Loucy (cell line): ENCODE results near the gene HOXC13.
A peak's percentile ranks its signal among the peaks of the same experiment; 100 is the strongest.

Source experiments
- H2AFZ ChIP-seq: fragments of 200-600 bp; sonication (generic); 2 replicates; pipeline ENCODE4 v1.6.0; 2016; ENCODE audit warnings: antibody characterized with exemption, mild to moderate bottlenecking, low read length, moderate library complexity
- H3F3A ChIP-seq: fragments of 200-600 bp; 2 replicates; pipeline ENCODE4 v1.6.0; 2016; ENCODE audit warnings: antibody characterized with exemption, low read depth, mild to moderate bottlenecking
- H3K27me3 ChIP-seq: fragments of 200-600 bp; sonication (generic); 2 replicates; pipeline ENCODE4 v1.6.1; 2014; ENCODE audit warnings: low read length, mild to moderate bottlenecking; ENCODE audit not compliant: insufficient read depth, poor library complexity, severe bottlenecking
- H3K36me3 ChIP-seq: fragments of 200-600 bp; sonication (generic); 2 replicates; pipeline ENCODE4 v1.6.1; 2016; ENCODE audit warnings: low read length; ENCODE audit not compliant: insufficient read depth
- H3K4me1 ChIP-seq: fragments of 200-600 bp; sonication (generic); 2 replicates; pipeline ENCODE4 v1.5.1; 2014; ENCODE audit warnings: low read length, mild to moderate bottlenecking; ENCODE audit not compliant: insufficient read depth, poor library complexity, severe bottlenecking
- H3K4me2 ChIP-seq: fragments of 200-600 bp; sonication (generic); 2 replicates; pipeline ENCODE4 v1.6.0; 2014; ENCODE audit warnings: antibody characterized with exemption, low read length, low read depth, mild to moderate bottlenecking; ENCODE audit not compliant: poor library complexity, severe bottlenecking
- H3K4me3 ChIP-seq: fragments of 200-600 bp; sonication (generic); 2 replicates; pipeline ENCODE4 v1.5.1; 2014; ENCODE audit warnings: low read length, mild to moderate bottlenecking, mixed read lengths; ENCODE audit not compliant: poor library complexity, severe bottlenecking
- H3K79me2 ChIP-seq: fragments of 200-600 bp; sonication (generic); 2 replicates; pipeline ENCODE4 v1.6.1; 2014; ENCODE audit warnings: low read length; ENCODE audit not compliant: insufficient read depth
- H3K9ac ChIP-seq: fragments of 200-600 bp; sonication (generic); 2 replicates; pipeline ENCODE4 v1.6.0; 2014; ENCODE audit warnings: mild to moderate bottlenecking, low read depth, low read length, moderate library complexity; ENCODE audit not compliant: poor library complexity, severe bottlenecking
- H3K9me2 ChIP-seq: fragments of 200-600 bp; sonication (generic); replicated peaks from 2 replicates; pipeline ENCODE4 v1.6.1; 2016; ENCODE audit warnings: low read depth, low read length, mixed read lengths
- H3K9me3 ChIP-seq: fragments of 200-600 bp; sonication (generic); 2 replicates; pipeline ENCODE4 v1.6.1; 2014; ENCODE audit warnings: mild to moderate bottlenecking, antibody characterized with exemption, low read length, low read depth; ENCODE audit not compliant: insufficient read depth
- H4K20me1 ChIP-seq: fragments of 200-600 bp; sonication (generic); 2 replicates; pipeline ENCODE4 v1.6.0; 2014; ENCODE audit warnings: antibody characterized with exemption, low read length, mild to moderate bottlenecking; ENCODE audit not compliant: insufficient read depth, poor library complexity, severe bottlenecking
- CTCF ChIP-seq: fragments of 200-600 bp; sonication (generic); conservative IDR thresholded peaks from 2 replicates; pipeline ENCODE4 v1.5.1; 2014; ENCODE audit warnings: mild to moderate bottlenecking, antibody characterized with exemption, low read length
- EZH2phosphoT487 ChIP-seq: fragments of 200-600 bp; IDR thresholded peaks from 2 replicates; pipeline ENCODE4 v1.6.1; 2018; ENCODE audit warnings: antibody characterized with exemption, mild to moderate bottlenecking, moderate library complexity, borderline replicate concordance

HOXC13 gene

DNA sequence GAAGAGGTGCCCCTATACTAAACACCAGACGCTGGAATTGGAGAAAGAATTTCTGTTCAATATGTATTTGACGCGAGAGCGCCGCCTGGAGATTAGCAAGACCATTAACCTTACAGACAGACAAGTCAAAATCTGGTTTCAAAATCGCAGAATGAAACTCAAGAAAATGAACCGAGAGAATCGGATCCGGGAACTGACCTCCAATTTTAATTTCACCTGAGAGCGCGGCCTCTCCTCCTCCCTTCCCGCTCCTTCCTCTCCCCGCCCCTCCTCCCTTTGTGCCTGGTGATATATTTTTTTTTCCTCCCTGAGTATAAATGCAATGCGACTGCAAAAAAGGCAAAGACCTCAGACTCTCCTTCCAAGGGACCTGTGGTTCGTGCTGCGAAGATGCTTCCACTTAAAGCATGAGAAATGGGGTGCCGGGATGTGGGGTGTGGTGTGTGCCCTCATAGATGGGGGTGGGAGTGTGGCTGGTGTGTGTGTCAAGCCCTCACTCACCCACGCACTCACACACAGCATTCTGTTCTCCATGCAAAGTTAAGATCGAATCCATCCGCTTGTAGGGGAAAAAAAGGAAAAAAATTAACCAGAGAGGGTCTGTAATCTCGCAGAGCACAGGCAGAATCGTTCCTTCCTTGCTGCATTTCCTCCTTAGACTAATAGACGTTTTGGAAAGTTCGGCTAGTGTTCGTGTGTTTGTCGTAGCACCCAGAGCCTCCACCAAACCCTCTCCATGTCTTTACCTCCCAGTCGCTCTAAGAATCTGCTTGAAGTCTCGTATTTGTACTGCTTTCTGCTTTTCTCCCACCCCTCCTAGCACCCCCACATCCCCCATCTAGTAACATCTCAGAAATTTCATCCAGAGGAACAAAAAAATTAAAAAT, 50.8 kb downstream of the HOXC13 start:
- Histone ChIP-seq H3F3A (no peaks in the 10 kb centered on the region), H3K36me3 (no peaks in the 10 kb centered on the region), H3K79me2 (peaks cover 31% of the 10 kb centered on the region), H3K9ac (peak overlapping the region; percentile 74), H2AFZ (peak overlapping the region; percentile 73), H3K9me2 (no peaks in the 10 kb centered on the region), H4K20me1 (no peaks in the 10 kb centered on the region), H3K4me3 (peak overlapping the region; percentile 84), H3K9me3 (no peaks in the 10 kb centered on the region), H3K4me2 (peak overlapping the region; percentile 98), H3K27me3 (no peaks in the 10 kb centered on the region), H3K4me1 (peaks cover 55% of the 10 kb centered on the region)
- TF ChIP-seq CTCF (peak; percentile 80), EZH2phosphoT487 (no peak)

- TF ChIP-seq CTCF (no peak), EZH2phosphoT487 (no peak)
- H2AFZ ChIP-seq = no peak overlapping the region
- no peaks in the 10 kb centered on the region for H3K9me2 ChIP-seq
- peaks cover 36% of the 10 kb centered on the region for H3K79me2 ChIP-seq
- H3K4me1 ChIP-seq = peaks cover 58% of the 10 kb centered on the region
- no peaks in the 10 kb centered on the region for H4K20me1 ChIP-seq
- no peaks in the 10 kb centered on the region for H3K27me3 ChIP-seq
- peak overlapping the region; percentile 74 for H3K9ac ChIP-seq
- H3K9me3 ChIP-seq = no peaks in the 10 kb centered on the region
- H3K36me3 ChIP-seq = no peaks in the 10 kb centered on the region
- H3K4me2 ChIP-seq = peak overlapping the region; percentile 98
- peak overlapping the region; percentile 84 for H3K4me3 ChIP-seq
- H3F3A ChIP-seq = no peaks in the 10 kb centered on the region
These were observed 51.9 kb downstream of the HOXC13 start for GRCh38 chr12:53990311-53991076.

DNA sequence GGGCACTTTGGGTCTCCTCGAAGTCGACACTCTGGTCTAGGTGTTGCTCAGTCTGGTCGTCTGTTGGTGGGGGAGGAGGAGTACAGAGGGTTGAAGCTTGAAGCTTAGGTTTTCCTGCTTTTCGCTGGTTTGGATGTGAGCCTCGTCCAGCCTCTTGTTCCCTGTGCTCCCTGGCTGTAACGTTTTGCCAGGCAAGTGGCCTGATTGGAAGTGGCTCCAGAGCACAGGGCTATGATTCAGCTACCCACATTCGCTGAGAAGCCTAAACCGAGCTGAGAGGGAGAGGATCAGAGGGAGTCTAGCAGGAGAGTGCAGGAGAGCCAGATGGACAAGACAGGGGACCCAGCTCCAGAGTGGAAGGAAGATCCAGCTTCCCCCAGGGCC, 52.4 kb downstream of the HOXC13 start:
- H3K36me3 ChIP-seq = no peaks in the 10 kb centered on the region
- no peak for TF ChIP-seq CTCF
- no peak for TF ChIP-seq EZH2phosphoT487
- peaks cover 37% of the 10 kb centered on the region for H3K79me2 ChIP-seq
- H3K4me1 ChIP-seq = peaks cover 59% of the 10 kb centered on the region
- peak overlapping the region; percentile 13 for H3K9ac ChIP-seq
- no peak overlapping the region for H2AFZ ChIP-seq
- no peak overlapping the region for H3K4me3 ChIP-seq
- no peaks in the 10 kb centered on the region for H3K27me3 ChIP-seq
- H3K9me3 ChIP-seq = no peaks in the 10 kb centered on the region
- H3K9me2 ChIP-seq = no peaks in the 10 kb centered on the region
- no peaks in the 10 kb centered on the region for H4K20me1 ChIP-seq
- H3F3A ChIP-seq = no peaks in the 10 kb centered on the region
- peak overlapping the region; percentile 98 for H3K4me2 ChIP-seq
